ENCODE measurements around the gene ENAH.

Gene ENAH

GRCh38 chr1:225520587-225521227, 132.2 kb downstream of the ENAH start:
- Histone ChIP-seq H3K4me3 (ENCODE audit: low read length) (no peak overlapping the region), H3K9me3 (ENCODE audit: control insufficient read depth, insufficient read depth, low read length) (no peaks in the 10 kb centered on the region), H3K9me2 (replicated peaks; ENCODE audit: control insufficient read depth, low read length) (no peaks in the 10 kb centered on the region), H3K27me3 (ENCODE audit: control insufficient read depth, low read length) (peaks cover 10% of the 10 kb centered on the region), H3K4me2 (ENCODE audit: low read length) (no peak overlapping the region), H3K36me3 (ENCODE audit: control insufficient read depth, low read length) (no peaks in the 10 kb centered on the region), H3K27ac (ENCODE audit: low read depth, low read length) (no peak overlapping the region), H3F3A (ENCODE audit: control insufficient read depth, insufficient read depth) (no peaks in the 10 kb centered on the region), H4K20me1 (ENCODE audit: control insufficient read depth, insufficient read depth, low read depth, low read length) (no peaks in the 10 kb centered on the region), H3K4me1 (ENCODE audit: control insufficient read depth, low read length) (no peaks in the 10 kb centered on the region), H3K79me2 (ENCODE audit: control insufficient read depth, low read length) (no peaks in the 10 kb centered on the region)
- TF ChIP-seq EZH2phosphoT487 (IDR thresholded peaks at IDR 0.05; ENCODE audit: borderline replicate concordance, low read length) (no peak), CTCF (IDR thresholded peaks at IDR 0.05; ENCODE audit: low read depth, low read length, poor library complexity, severe bottlenecking) (no peak)

GRCh38 chr1:225519166-225519863, 133.6 kb downstream of the ENAH start:
- Histone ChIP-seq H3K27me3 (ENCODE audit: control insufficient read depth, low read length) (peaks cover 10% of the 10 kb centered on the region), H3K4me3 (ENCODE audit: low read length) (no peak overlapping the region)
- no peak for TF ChIP-seq EZH2phosphoT487 (IDR thresholded peaks at IDR 0.05; ENCODE audit: borderline replicate concordance, low read length)
- no peak for TF ChIP-seq CTCF (IDR thresholded peaks at IDR 0.05; ENCODE audit: low read depth, low read length, poor library complexity, severe bottlenecking)

DNA sequence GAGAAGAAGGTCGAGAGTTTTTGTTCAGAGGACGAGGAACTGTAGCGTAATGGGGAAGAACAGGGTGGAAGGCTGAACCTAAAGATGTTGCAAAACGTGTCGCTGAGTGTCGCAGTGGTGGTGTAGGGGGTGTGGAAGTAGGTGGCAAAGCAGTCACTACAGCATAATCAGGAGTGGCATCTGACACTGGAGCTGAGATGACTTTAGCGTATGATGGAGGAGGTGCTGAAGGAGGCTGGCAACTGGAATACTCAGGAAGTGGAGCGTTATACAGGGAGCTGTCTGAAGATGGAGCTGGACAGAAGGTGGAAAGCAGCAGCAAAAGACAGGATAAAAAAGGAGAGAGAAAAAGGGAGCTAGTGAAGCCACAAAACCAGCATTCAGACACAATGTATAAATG, 135.2 kb downstream of the ENAH start:
- H3K36me3 ChIP-seq (ENCODE audit: control insufficient read depth, low read length): no peaks in the 10 kb centered on the region
- no peaks in the 10 kb centered on the region for H4K20me1 ChIP-seq (ENCODE audit: control insufficient read depth, insufficient read depth, low read depth, low read length)
- H3K9me2 ChIP-seq (replicated peaks; ENCODE audit: control insufficient read depth, low read length): no peaks in the 10 kb centered on the region
- TF ChIP-seq EZH2phosphoT487 (IDR thresholded peaks at IDR 0.05; ENCODE audit: borderline replicate concordance, low read length): no peak
- no peak for TF ChIP-seq CTCF (IDR thresholded peaks at IDR 0.05; ENCODE audit: low read depth, low read length, poor library complexity, severe bottlenecking)
- no peaks in the 10 kb centered on the region for H3K79me2 ChIP-seq (ENCODE audit: control insufficient read depth, low read length)
- no peak overlapping the region for H3K27ac ChIP-seq (ENCODE audit: low read depth, low read length)
- no peak overlapping the region for H3K4me2 ChIP-seq (ENCODE audit: low read length)
- no peaks in the 10 kb centered on the region for H3F3A ChIP-seq (ENCODE audit: control insufficient read depth, insufficient read depth)
- H3K27me3 ChIP-seq (ENCODE audit: control insufficient read depth, low read length): peaks cover 10% of the 10 kb centered on the region
- H3K4me3 ChIP-seq (ENCODE audit: low read length): no peak overlapping the region
- H3K9me3 ChIP-seq (ENCODE audit: control insufficient read depth, insufficient read depth, low read length): no peaks in the 10 kb centered on the region
- H3K4me1 ChIP-seq (ENCODE audit: control insufficient read depth, low read length): no peaks in the 10 kb centered on the region

More at GRCh38 chr1:225519166-225519863, 133.6 kb downstream of the ENAH start:
- Histone ChIP-seq H3K4me1 (ENCODE audit: control insufficient read depth, low read length) (no peaks in the 10 kb centered on the region), H3K27ac (ENCODE audit: low read depth, low read length) (no peak overlapping the region), H3F3A (ENCODE audit: control insufficient read depth, insufficient read depth) (no peaks in the 10 kb centered on the region), H3K9me3 (ENCODE audit: control insufficient read depth, insufficient read depth, low read length) (no peaks in the 10 kb centered on the region), H4K20me1 (ENCODE audit: control insufficient read depth, insufficient read depth, low read depth, low read length) (no peaks in the 10 kb centered on the region), H3K79me2 (ENCODE audit: control insufficient read depth, low read length) (no peaks in the 10 kb centered on the region), H3K36me3 (ENCODE audit: control insufficient read depth, low read length) (no peaks in the 10 kb centered on the region), H3K4me2 (ENCODE audit: low read length) (no peak overlapping the region), H3K9me2 (replicated peaks; ENCODE audit: control insufficient read depth, low read length) (no peaks in the 10 kb centered on the region)
